ENCODE data around the gene SYP.

Gene SYP

DNA sequence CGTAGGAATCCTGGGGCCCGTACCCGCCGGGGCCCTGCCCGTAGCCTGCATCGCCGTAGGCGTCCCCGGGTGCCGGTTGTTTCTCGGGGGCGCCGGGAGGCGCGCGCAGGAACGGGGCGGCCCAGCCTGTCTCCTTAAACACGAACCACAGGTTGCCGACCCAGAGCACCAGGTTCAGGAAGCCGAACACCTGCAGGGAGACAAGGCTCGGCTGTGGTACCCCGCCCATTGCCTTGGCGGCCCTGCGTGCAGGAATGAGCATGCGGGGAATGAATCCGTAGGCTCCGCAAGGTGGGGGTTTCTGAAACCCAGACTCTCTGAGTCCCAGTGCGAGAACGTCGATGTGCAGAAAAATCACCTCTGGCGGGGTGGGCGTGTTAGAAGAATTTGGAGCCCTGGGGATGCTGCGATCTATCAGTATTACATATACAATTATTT, 8.4 kb downstream of the SYP start:
- TF ChIP-seq FOXP2 (optimal IDR thresholded peaks at IDR 0.05; ENCODE audit: control extremely low read depth, extremely low read length, insufficient read depth), result no peak
- no peak for TF ChIP-seq POLR2AphosphoS5 (IDR thresholded peaks at IDR 0.05; ENCODE audit: borderline replicate concordance, low read depth, low read length)
- no peak for TF ChIP-seq EZH2 (IDR thresholded peaks at IDR 0.05)
- peak overlapping the region; percentile 79 for H3K9ac ChIP-seq (ENCODE audit: insufficient read length)
- peak overlapping the region; percentile 85 for H3K4me3 ChIP-seq
- 0 out of 2 replicates have a peak overlapping the region, but pooled peaks have one; percentile 36 for H3K27ac ChIP-seq
- H3K36me3 ChIP-seq (ENCODE audit: insufficient read depth, low read length), result no peaks in the 10 kb centered on the region
- DNase-seq (ENCODE audit: low read depth, low spot score), result no peak
- no peaks in the 10 kb centered on the region for H3K9me3 ChIP-seq (ENCODE audit: low read depth, low read length)

DNA sequence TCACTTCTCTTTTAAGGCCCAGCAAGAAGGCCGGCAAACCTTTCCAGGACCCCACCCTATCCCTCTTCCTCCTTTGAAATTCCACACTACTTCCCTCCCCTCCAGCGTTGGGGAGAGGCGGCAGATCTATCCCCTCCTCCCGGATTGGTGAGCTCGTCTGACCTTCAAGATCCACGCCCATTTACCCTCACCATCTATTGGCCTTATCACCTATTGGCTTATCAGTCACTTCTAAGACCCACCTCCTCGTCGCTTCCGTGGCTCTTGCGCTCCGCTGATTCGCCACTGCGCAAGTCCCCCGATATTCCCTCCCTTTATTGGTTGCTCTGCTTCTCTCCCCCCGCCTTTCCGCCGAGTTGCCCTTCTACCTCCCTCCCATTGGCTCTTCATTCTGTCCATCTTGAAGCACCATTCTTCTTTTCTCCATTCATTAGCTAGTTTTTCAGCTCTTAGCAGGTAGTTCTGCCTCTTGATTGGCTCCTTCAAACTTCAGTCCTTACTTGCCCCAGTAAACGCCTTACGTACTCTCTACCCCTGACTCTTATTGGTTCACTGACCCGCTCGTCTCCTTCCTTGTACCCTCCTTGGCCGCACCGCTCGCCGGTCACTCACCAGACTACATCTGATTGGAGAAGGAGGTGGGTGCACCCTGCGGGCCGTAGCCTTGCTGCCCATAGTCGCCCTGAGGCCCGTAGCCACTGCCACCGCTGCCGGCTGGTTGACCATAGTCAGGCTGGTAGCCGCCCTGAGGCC, 9.0 kb downstream of the SYP start:
- DNase-seq (ENCODE audit: low read depth, low spot score), result peak; percentile 97
- H3K9ac ChIP-seq (ENCODE audit: insufficient read length), result peak overlapping the region; percentile 79

DNA sequence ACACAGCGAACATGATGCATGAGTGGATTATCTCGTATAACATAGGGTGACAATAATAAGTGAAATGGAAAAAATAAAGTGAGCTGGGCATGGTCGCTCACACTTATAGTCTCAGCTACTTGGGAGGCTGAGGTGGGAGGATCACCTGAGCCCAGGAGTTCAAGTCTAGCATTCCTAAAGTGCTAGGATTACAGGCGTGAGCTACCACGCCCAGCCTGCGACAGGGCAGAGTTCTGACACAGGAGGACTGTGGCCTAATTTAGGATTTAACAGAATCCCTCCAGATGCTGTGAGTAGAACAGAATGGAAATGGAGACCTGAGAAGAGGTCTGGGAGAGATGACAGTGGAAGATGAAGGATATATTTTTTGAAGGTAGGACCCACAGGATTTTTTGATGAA, 10.4 kb downstream of the SYP start:
- peak overlapping the region; percentile 76 for H3K4me3 ChIP-seq
- H3K36me3 ChIP-seq (ENCODE audit: insufficient read depth, low read length), result no peaks in the 10 kb centered on the region
- no peak for DNase-seq (ENCODE audit: low read depth, low spot score)
- no peak overlapping the region for H3K9ac ChIP-seq (ENCODE audit: insufficient read length)
- no peaks in the 10 kb centered on the region for H3K9me3 ChIP-seq (ENCODE audit: low read depth, low read length)
- TF ChIP-seq FOXP2 (optimal IDR thresholded peaks at IDR 0.05; ENCODE audit: control extremely low read depth, extremely low read length, insufficient read depth) (no peak), POLR2AphosphoS5 (IDR thresholded peaks at IDR 0.05; ENCODE audit: borderline replicate concordance, low read depth, low read length) (no peak), EZH2 (IDR thresholded peaks at IDR 0.05) (no peak)
- H3K27ac ChIP-seq, result peak overlapping the region; percentile 57; the same call in 1 of the 2 replicates

More for the DNA sequence above, 9.0 kb downstream of the SYP start:
- H3K4me3 ChIP-seq, result peak overlapping the region; percentile 85
- 0 out of 2 replicates have a peak overlapping the region, but pooled peaks have one; percentile 70 for H3K27ac ChIP-seq
- no peaks in the 10 kb centered on the region for H3K36me3 ChIP-seq (ENCODE audit: insufficient read depth, low read length)
- peak; percentile 89 for TF ChIP-seq POLR2AphosphoS5 (IDR thresholded peaks at IDR 0.05; ENCODE audit: borderline replicate concordance, low read depth, low read length)
- TF ChIP-seq EZH2 (IDR thresholded peaks at IDR 0.05), result no peak
- no peak for TF ChIP-seq FOXP2 (optimal IDR thresholded peaks at IDR 0.05; ENCODE audit: control extremely low read depth, extremely low read length, insufficient read depth)
- no peaks in the 10 kb centered on the region for H3K9me3 ChIP-seq (ENCODE audit: low read depth, low read length)

- TF ChIP-seq FOXP2 (optimal IDR thresholded peaks at IDR 0.05; ENCODE audit: control extremely low read depth, extremely low read length, insufficient read depth), result no peak
- Histone ChIP-seq H3K4me3 (no peak overlapping the region), H3K36me3 (ENCODE audit: insufficient read depth, low read length) (no peaks in the 10 kb centered on the region), H3K9ac (ENCODE audit: insufficient read length) (no peak overlapping the region), H3K9me3 (ENCODE audit: low read depth, low read length) (no peaks in the 10 kb centered on the region), H3K27ac (peak overlapping the region; percentile 46)
- no peak for DNase-seq (ENCODE audit: low read depth, low spot score)
These were observed 11.4 kb downstream of the SYP start for GRCh38 chrX:49188468-49189076.

DNA sequence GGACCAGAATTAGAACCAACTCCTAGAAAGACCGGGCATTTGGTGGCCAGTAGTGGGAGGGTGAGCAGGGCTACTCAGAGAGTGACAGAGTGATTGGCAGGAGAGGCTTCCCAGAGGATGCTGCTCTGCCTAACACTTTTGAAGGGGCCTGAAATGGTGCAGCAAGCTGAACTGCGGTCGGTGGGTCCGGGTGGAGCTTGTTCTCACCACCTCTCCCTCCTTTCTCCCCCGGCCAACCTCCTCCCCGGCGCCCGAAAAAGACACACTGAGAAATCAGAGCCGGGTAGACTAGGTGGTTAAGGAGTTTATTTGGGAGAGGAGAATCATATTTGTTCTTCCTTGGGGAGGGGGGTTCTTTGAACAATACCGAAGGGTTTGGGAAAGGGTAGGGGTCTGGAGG, 12.5 kb downstream of the SYP start:
- Histone ChIP-seq H3K4me3 (no peak overlapping the region), H3K36me3 (ENCODE audit: insufficient read depth, low read length) (no peaks in the 10 kb centered on the region), H3K27ac (no peak overlapping the region), H3K9me3 (ENCODE audit: low read depth, low read length) (no peaks in the 10 kb centered on the region), H3K9ac (ENCODE audit: insufficient read length) (no peak overlapping the region)
- TF ChIP-seq EZH2 (IDR thresholded peaks at IDR 0.05), result no peak
- TF ChIP-seq POLR2AphosphoS5 (IDR thresholded peaks at IDR 0.05; ENCODE audit: borderline replicate concordance, low read depth, low read length), result no peak
- no peak for TF ChIP-seq FOXP2 (optimal IDR thresholded peaks at IDR 0.05; ENCODE audit: control extremely low read depth, extremely low read length, insufficient read depth)
- DNase-seq (ENCODE audit: low read depth, low spot score), result no peak

- no peak overlapping the region for H3K4me3 ChIP-seq
- no peak for DNase-seq (ENCODE audit: low read depth, low spot score)
- H3K36me3 ChIP-seq (ENCODE audit: insufficient read depth, low read length), result no peaks in the 10 kb centered on the region
- H3K9ac ChIP-seq (ENCODE audit: insufficient read length), result no peak overlapping the region
- no peaks in the 10 kb centered on the region for H3K9me3 ChIP-seq (ENCODE audit: low read depth, low read length)
- no peak overlapping the region for H3K27ac ChIP-seq
- TF ChIP-seq EZH2 (IDR thresholded peaks at IDR 0.05), result no peak
- TF ChIP-seq POLR2AphosphoS5 (IDR thresholded peaks at IDR 0.05; ENCODE audit: borderline replicate concordance, low read depth, low read length), result no peak
- no peak for TF ChIP-seq FOXP2 (optimal IDR thresholded peaks at IDR 0.05; ENCODE audit: control extremely low read depth, extremely low read length, insufficient read depth)
These were observed 13.0 kb downstream of the SYP start for GRCh38 chrX:49187028-49187394.

DNA sequence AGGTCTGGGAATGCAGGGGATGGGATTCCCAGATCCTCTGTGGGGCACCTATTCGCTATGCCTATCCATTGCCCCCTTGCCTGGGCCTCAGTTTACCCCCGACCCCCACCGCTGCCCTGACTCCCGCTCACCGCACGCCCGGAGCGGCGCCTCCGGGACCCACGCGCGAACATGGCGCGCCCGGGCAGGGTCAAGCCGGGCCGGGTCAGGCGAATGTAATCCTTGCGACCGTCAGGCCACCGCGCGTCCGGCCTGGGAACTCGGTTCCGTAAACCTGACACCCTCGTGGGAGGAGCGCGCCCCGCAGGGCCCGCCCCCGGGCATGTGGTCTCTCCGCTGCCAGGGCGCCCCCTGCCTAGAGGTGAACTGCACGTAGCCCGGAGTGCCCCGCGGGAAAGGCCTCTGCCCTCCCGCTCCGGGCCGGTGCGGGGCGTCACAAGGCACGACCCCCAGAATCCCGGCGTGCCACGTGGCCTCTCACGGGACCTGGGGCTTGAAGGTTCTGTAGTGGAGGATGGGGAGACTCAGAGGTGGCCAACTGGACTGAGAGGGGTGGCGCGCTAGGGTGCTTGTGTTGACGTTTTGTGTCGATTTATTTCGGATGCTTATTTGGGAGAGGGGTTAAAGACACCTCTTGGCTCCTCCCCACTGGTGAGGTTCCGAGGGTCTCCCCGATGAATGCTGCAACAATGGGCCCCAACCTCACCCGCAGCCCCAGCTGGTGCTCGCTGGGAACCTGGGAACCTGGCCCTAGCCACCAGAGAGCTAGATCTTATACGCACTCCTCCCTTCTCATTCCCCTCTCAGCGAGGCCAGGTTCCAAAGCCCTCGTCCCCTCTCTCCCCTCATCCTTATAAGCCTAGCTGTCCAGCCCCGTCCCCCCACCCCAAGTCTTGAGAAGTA, 13.6 kb downstream of the SYP start, which contains the start of gene PRICKLE3:
TSS of gene PRICKLE3 (minus strand) at position 249 of the 903 bp plus-strand sequence. CDS start at position 173, 76 bp downstream.
- Histone ChIP-seq H3K27ac (no peak within 1 kb of the TSS), H3K9me3 (ENCODE audit: low read depth, low read length) (no peaks in the 10 kb centered on the region), H3K4me3 (peak within 1 kb of the TSS; percentile 72), H3K36me3 (ENCODE audit: insufficient read depth, low read length) (no peaks in the 10 kb centered on the region), H3K9ac (ENCODE audit: insufficient read length) (no peak within 1 kb of the TSS)
- no peak for DNase-seq (ENCODE audit: low read depth, low spot score)
- TF ChIP-seq EZH2 (IDR thresholded peaks at IDR 0.05), result no peak
- TF ChIP-seq POLR2AphosphoS5 (IDR thresholded peaks at IDR 0.05; ENCODE audit: borderline replicate concordance, low read depth, low read length), result peak; percentile 45; the same call in 1 of the 2 replicates
- TF ChIP-seq FOXP2 (optimal IDR thresholded peaks at IDR 0.05; ENCODE audit: control extremely low read depth, extremely low read length, insufficient read depth), result no peak

Data from SK-N-MC (cell line).